IPS DF 4.7 (cell line): Measurements from ENCODE around the gene CPNE1.
"Not testable (repeated sequence)": the region's sequence is repeated elsewhere in the genome, so short reads cannot be mapped to it uniquely, and the experiment has no call there.

Experiments
- DNase-seq: peaks from one replicate; pipeline ENCODE4 v3.0.0-alpha.2; 2013; ENCODE audit warnings: low spot score; ENCODE audit errors: extremely low read depth

Gene CPNE1

DNA sequence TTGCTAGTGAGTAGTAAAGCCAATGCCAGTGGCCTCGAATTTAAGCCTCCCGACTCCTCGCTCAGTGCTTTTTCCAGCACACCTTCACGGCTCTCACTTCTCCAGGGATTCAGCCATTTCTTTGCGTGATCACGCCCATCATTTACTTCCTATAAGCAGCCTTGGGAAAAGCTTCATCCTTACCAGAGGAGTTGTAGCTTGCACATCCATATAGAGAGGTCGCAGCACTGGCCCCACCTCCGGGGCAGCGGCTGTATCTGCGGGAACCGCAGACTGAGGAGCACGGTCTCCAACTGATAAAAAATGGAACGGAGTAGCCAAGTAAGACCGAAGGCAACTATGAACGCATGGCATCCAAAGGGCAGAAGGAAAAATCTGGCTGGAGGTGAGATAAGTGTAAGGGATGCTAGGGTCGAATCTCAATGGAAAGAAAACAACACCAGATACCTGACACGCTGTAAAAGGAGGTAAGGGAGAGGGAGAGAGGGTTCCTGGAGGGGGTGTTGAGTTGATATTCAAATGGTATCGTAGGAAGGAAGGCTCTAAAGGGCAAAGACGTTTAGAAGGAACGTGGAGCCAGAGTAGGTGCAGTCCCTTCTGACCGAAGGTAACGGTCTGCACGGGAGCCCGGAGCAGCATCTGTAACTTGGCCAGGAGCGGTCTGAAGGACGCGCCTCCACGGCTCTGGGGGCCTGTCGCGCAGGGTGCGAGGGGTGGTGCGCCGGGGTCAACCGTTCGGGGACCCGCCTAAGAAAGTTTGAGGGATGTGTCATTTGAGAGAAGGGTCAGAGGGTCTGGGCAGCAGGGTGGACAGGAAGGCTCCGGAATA lies 33.8 kb upstream of the CPNE1 start:
- DNase-seq, result no peak

- no peak for DNase-seq
Observed at GRCh38 chr20:35697696-35698297, 33.1 kb upstream of the CPNE1 start.

- DNase-seq, result no peak
Observed at GRCh38 chr20:35695978-35696377, 31.3 kb upstream of the CPNE1 start.

GRCh38 chr20:35695245-35695749 lies 30.6 kb upstream of the CPNE1 start:
- no peak for DNase-seq

DNA sequence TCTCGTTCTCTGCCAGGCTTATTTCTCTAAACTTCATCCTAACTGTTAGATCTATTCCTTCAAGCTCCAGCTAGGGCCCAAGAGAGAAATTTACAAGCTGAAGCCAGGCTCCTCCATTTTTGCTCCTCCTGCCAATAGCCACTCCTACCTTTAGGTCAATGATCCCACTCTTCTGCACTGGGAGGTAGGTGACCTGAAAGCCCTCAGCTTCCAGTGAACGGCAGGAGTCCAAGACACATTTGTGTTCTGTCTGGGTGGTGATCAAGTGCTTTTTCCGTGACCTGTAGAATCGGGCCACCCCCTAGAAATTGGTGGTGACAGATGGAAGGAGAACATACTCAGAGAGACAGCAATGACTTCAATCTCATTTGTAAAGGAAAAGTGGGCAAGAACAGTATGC lies 25.6 kb upstream of the CPNE1 start:
- no peak for DNase-seq

DNA sequence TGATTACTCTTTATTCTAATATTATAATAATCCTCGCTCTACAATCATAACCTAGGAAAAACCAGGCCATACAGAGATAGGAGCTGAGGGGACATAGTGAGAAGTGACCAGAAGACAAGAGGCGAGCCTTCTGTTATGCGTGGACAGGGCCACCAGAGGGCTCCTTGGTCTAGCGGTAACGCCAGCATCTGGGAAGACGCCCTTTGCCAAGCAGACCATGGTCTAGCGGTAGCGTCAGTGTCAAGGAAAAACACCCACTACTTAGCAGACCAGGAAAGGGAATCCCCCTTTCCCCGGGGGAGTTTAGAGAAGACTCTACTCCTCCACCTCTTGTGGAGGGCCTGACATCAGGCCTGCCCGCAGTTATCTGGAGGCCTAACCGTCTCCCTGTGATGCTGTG lies 22.2 kb upstream of the CPNE1 start:
- DNase-seq, result not testable (repeated sequence)

DNA sequence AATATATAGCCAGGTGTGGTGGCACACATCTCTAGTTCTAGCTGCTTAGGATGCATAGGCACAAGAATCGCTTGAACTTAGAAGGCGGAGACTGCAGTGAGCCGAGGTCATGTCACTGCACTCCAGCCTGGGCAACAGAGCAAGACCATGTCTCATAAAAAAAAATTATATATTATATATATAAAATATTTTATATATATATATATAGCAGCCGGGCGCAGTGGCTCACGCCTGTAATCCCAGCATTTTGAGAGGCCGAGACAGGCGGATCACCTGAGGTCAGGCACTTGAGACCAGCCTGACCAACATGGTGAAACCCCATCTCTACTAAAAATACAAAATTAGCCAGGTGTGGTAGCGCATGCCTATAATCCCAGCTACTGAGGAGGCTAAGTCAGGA lies 20.7 kb upstream of the CPNE1 start:
- not testable (repeated sequence) for DNase-seq

DNA sequence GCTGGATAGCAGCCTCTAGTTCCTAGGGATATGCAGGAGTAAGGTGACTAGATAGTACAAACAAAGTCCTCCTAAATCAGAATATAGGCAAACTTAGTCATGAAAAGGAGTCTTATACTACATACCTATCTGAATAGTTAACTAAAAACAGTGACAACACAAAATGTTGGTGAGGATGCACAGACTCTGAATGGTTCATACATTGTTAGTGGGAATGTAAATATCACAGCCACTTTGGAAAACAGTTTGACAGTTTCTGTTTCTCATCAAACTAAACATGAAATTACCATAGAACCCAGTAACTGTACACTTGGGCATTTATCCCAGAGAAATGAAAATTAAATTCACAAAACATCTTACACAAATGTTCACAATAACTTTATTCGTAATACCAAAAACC lies 17.3 kb upstream of the CPNE1 start:
- DNase-seq, result no peak

DNA sequence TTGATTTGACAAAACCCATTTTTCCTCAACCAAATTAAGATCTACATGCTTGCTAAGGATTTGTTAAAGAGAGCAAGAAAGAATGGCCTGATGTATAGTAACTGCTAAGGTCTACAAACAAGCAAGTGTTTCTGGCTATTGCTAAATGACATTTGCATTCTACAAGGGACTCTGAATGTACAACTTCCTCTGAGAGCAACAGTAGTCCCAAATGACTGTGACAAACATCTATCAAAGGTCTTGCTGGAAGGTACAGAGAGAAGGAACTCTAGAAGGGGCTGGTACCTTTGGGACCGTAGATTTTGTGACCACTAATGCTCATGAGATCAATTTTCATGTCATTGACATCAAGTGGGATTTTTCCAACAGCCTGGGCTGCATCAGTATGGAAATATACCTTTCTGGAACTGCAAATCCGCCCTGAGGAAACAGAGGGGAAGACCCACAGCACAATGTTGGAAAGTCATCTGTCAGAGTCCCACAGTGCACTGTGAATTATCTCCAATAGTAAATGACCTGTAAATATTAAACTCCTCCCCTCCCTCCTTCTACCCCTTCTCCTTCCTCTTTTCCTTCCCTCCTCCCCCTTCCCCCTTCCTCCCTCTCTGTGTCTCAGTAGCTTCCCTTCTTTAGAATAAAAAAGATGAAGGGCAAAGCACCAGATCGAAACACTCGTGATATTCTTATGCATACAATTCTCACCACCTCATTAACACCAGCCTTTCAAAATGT lies 15.9 kb upstream of the CPNE1 start:
- no peak for DNase-seq

DNA sequence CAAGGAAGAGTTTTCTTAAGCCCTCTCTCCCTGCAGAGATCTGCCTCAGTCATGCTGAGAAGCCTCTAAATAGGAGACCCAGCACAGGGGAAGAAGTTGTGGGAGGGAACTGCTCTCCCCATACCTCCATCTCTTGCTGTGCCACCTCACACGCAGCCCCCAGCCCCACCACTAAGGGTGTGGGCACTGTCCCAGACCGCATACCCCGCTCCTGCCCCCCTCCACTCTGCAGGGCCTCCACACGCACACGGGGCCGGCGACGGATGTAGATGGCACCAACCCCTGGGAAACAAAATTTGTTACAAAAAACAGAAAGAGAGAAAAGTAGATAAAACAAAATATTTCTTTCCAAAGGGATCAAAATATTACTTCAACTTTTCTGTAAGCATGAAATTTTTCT lies 10.2 kb upstream of the CPNE1 start:
- no peak for DNase-seq

DNA sequence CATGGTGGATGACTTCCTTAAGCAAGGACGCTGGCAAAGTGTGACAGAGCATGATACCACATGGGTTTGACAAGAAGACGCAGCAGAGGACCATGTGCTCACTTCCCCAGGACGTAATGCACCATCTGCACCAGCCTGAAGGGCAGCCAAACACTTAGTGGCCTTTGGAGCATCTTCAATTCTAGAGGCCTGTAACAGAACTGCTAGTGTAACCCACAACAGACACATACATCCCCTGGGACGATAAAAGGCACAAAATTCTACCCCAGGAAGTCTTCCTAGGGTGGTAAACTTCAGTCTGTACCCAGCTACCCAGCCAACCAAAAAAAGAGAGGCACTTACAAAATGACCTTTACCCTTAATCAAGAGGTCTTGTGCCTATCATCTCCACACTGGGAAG lies 9.2 kb upstream of the CPNE1 start:
- no peak for DNase-seq

- no peak for DNase-seq
Observed at GRCh38 chr20:35669681-35670080, 5.0 kb upstream of the CPNE1 start.

GRCh38 chr20:35669221-35669620 lies 4.5 kb upstream of the CPNE1 start:
- no peak for DNase-seq

GRCh38 chr20:35665949-35666288 lies 1.2 kb upstream of the CPNE1 start:
- no peak for DNase-seq

DNA sequence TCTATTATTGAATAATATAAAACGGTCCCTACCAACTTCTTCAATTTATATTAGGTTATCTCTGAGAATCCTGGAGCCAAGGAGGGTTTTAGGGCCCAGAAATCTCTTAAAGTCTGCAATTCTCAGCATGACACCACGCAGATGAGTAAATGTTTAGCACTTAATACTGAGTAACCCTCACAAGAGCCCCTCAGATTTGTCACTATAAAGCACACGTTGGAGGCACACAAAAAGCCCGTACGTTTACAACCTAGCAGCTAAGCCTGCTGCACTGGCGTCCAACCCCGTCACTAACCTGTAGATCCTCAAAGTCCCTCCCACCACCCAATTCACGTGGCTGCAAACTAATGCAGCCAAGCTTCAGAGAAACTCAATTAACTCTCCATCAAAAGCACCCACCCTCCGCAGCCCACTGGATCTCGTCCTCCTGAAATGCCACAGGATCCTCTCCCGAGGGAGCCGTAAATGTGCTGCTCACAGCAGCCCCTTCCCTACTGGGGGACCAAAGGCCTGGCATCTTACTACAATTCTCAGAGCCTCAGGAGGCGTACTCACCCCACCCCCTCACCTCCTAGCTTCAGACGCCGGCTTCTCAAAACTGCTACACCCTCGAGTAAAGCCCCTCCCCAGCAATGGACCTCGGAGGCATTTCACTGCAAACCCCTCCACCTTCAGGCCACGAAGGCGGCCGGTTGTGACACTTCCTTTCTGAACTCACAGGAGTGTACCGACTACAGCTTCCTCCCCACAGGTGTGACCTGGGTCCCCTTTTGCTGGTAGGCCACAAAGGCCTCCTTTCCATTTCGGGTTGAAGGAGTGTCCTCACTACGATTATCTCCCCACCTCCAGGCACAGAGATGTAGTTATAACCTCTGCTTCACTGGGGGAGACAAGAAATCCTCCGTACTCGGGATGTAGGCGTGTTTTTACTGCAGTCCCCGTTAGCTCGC lies 909 bp downstream of the CPNE1 start:
- DNase-seq, result no peak

DNA sequence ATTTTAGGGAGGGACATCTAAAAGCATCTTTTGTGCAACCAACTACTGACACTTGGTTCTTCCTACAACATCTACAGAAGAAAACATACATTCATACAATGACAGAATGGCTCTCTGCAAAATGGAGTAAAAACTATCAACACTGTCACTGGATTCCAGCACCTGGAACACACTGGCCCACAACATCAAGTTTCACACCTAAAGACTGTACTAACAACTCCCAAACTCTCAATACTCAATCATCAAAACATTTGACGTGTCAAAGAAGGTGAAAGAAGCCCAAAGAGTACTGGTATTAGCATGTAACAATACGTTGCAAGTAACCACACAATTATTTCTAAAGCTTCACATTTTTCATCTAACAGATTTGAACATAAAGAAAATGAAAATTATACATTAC lies 2.1 kb downstream of the CPNE1 start:
- no peak for DNase-seq

- no peak for DNase-seq
Observed at GRCh38 chr20:35661908-35662307, 2.8 kb downstream of the CPNE1 start.

GRCh38 chr20:35661053-35661452 lies 3.6 kb downstream of the CPNE1 start:
- DNase-seq, result no peak

GRCh38 chr20:35660122-35660937 lies 4.4 kb downstream of the CPNE1 start:
- no peak for DNase-seq

DNA sequence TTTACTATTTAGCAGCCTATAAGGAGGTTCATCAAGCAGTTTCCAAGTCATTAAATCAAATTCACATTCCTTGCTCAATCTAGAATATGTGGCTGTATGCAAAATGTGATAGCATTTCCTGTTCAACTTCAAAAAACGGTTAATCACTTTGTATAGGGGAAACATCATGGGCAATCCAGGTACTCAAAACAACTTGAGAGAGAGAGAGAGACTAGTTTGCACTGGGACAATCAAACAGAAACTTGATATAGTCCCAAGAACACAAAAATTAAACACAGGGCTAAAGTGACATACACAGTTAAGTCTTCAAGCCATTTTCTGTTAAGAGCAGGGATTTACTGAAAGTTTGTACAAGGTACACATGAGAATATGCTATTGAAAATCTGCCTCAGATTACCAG lies 7.4 kb downstream of the CPNE1 start:
- DNase-seq, result no peak
